Skeletal muscle tissue (tissue), 4 donors: ENCODE results near the gene CHST2. TPM values are rescaled to one million over a fixed set of nuclear protein-coding genes. Genes with fewer than 3 reads are reported as not detected.

Source experiments
- H3K27ac ChIP-seq: one replicate; pipeline ENCODE4 v1.7.0; 2013; ENCODE audit warnings: mild to moderate bottlenecking, low read depth, low read length, inconsistent platforms
- H3K27me3 ChIP-seq, 3 donors: one replicate each; pipeline ENCODE4 v1.7.0; 2013; ENCODE audit warnings: low read length in 3 of 3; ENCODE audit not compliant: control insufficient read depth in 3 of 3, insufficient read depth in 3 of 3
- H3K36me3 ChIP-seq, 3 donors: one replicate each; pipeline ENCODE4 v1.7.0; 2013; ENCODE audit warnings: low read length in 3 of 3; ENCODE audit not compliant: control insufficient read depth in 3 of 3, insufficient read depth in 3 of 3
- H3K4me1 ChIP-seq, 3 donors: one replicate each; pipeline ENCODE4 v1.7.0; 2013; ENCODE audit warnings: low read length in 3 of 3, mild to moderate bottlenecking in 3 of 3; ENCODE audit not compliant: control insufficient read depth in 3 of 3, insufficient read depth in 3 of 3
- H3K4me3 ChIP-seq, 3 donors: one replicate each; pipeline ENCODE4 v1.7.0; 2013; ENCODE audit warnings: low read length in 3 of 3
- H3K9ac ChIP-seq, 3 donors: one replicate each; pipeline ENCODE4 v1.7.0; 2013; ENCODE audit warnings: low read length in 3 of 3, mild to moderate bottlenecking in 3 of 3, moderate library complexity in 2 of 3, low read depth in 1 of 3
- H3K9me3 ChIP-seq, 3 donors: one replicate each; pipeline ENCODE4 v1.7.0; 2013; ENCODE audit warnings: low read length in 3 of 3; ENCODE audit not compliant: control insufficient read depth in 3 of 3
- total RNA-seq: library from RNA; depleted of rRNA; stranded (reverse); fragments of >200 nt; gene quantifications from one replicate; pipeline ENCODE4 v1.2.3, GENCODE V29; 2014
- donor health status: Osteomylitis.

CHST2 gene
- total RNA-seq, 1 donor from 2014 or later = 6.8 TPM

GRCh38 chr3:143128227-143128955 lies 8.8 kb downstream of the CHST2 start:
- Histone ChIP-seq H3K27ac (no peak overlapping the region), H3K27me3 (no peaks in the 10 kb centered on the region), H3K36me3 (no peaks in the 10 kb centered on the region), H3K4me3 (no peak overlapping the region), H3K9ac (no peak overlapping the region), H3K4me1 (no peaks in the 10 kb centered on the region), H3K9me3 (no peaks in the 10 kb centered on the region)

- no peak overlapping the region for H3K9ac ChIP-seq
- no peaks in the 10 kb centered on the region for H3K36me3 ChIP-seq
- H3K27ac ChIP-seq = no peak overlapping the region
- H3K9me3 ChIP-seq = no peaks in the 10 kb centered on the region
- no peaks in the 10 kb centered on the region for H3K27me3 ChIP-seq
- no peak overlapping the region for H3K4me3 ChIP-seq
- no peaks in the 10 kb centered on the region for H3K4me1 ChIP-seq
Observed at GRCh38 chr3:143132246-143132980, 12.8 kb downstream of the CHST2 start.

GRCh38 chr3:143134471-143134870 lies 14.9 kb downstream of the CHST2 start:
- H3K4me1 ChIP-seq = peaks cover 0 to 2% (median 0%) of the 10 kb centered on the region in 3 donors
- H3K9me3 ChIP-seq = no peaks in the 10 kb centered on the region
- H3K9ac ChIP-seq = no peak overlapping the region
- no peak overlapping the region for H3K27ac ChIP-seq
- H3K27me3 ChIP-seq = no peaks in the 10 kb centered on the region
- no peak overlapping the region for H3K4me3 ChIP-seq
- H3K36me3 ChIP-seq = no peaks in the 10 kb centered on the region

GRCh38 chr3:143135150-143135549 lies 15.6 kb downstream of the CHST2 start:
- no peak overlapping the region for H3K27ac ChIP-seq
- no peak overlapping the region for H3K9ac ChIP-seq

GRCh38 chr3:143137435-143138036 lies 18.0 kb downstream of the CHST2 start:
- no peak overlapping the region for H3K27ac ChIP-seq
- no peaks in the 10 kb centered on the region for H3K36me3 ChIP-seq
- no peak overlapping the region for H3K9ac ChIP-seq
- peaks cover 0 to 2% (median 0%) of the 10 kb centered on the region in 3 donors for H3K4me1 ChIP-seq
- H3K4me3 ChIP-seq = no peak overlapping the region
- H3K9me3 ChIP-seq = no peaks in the 10 kb centered on the region
- H3K27me3 ChIP-seq = no peaks in the 10 kb centered on the region

More at GRCh38 chr3:143135150-143135549, 15.6 kb downstream of the CHST2 start:
- no peak overlapping the region for H3K4me3 ChIP-seq
- H3K4me1 ChIP-seq = peaks cover 0 to 2% (median 0%) of the 10 kb centered on the region in 3 donors
- no peaks in the 10 kb centered on the region for H3K9me3 ChIP-seq
- H3K36me3 ChIP-seq = no peaks in the 10 kb centered on the region
- no peaks in the 10 kb centered on the region for H3K27me3 ChIP-seq

GRCh38 chr3:143138953-143139352 lies 19.4 kb downstream of the CHST2 start:
- H3K36me3 ChIP-seq = no peaks in the 10 kb centered on the region
- peaks cover 0 to 2% (median 0%) of the 10 kb centered on the region in 3 donors for H3K4me1 ChIP-seq
- no peak overlapping the region for H3K4me3 ChIP-seq
- no peaks in the 10 kb centered on the region for H3K27me3 ChIP-seq
- H3K9ac ChIP-seq = no peak overlapping the region
- no peak overlapping the region for H3K27ac ChIP-seq
- H3K9me3 ChIP-seq = no peaks in the 10 kb centered on the region

GRCh38 chr3:143139762-143140161 lies 20.2 kb downstream of the CHST2 start:
- Histone ChIP-seq H3K4me3 (no peak overlapping the region), H3K4me1 (peaks cover 0 to 2% (median 0%) of the 10 kb centered on the region in 3 donors), H3K27me3 (peaks cover 0 to under 1% (median 0%) of the 10 kb centered on the region in 3 donors), H3K9me3 (no peaks in the 10 kb centered on the region), H3K9ac (no peak overlapping the region), H3K27ac (no peak overlapping the region), H3K36me3 (no peaks in the 10 kb centered on the region)

- Histone ChIP-seq H3K4me1 (peaks cover 0 to 2% (median 0%) of the 10 kb centered on the region in 3 donors), H3K27ac (no peak overlapping the region), H3K27me3 (peaks cover 0 to 3% (median 0%) of the 10 kb centered on the region in 3 donors), H3K9ac (no peak overlapping the region), H3K4me3 (no peak overlapping the region), H3K9me3 (no peaks in the 10 kb centered on the region), H3K36me3 (no peaks in the 10 kb centered on the region)
Observed at GRCh38 chr3:143140550-143140949, 21.0 kb downstream of the CHST2 start.

- Histone ChIP-seq H3K9ac (no peak overlapping the region), H3K27ac (no peak overlapping the region), H3K27me3 (peaks cover 0 to 3% (median 0%) of the 10 kb centered on the region in 3 donors), H3K4me1 (peaks cover 0 to 2% (median 0%) of the 10 kb centered on the region in 3 donors), H3K4me3 (no peak overlapping the region), H3K36me3 (no peaks in the 10 kb centered on the region), H3K9me3 (no peaks in the 10 kb centered on the region)
Observed at GRCh38 chr3:143142354-143142753, 22.8 kb downstream of the CHST2 start.

- Histone ChIP-seq H3K4me1 (no peaks in the 10 kb centered on the region), H3K9me3 (no peaks in the 10 kb centered on the region), H3K36me3 (no peaks in the 10 kb centered on the region), H3K27ac (no peak overlapping the region), H3K9ac (no peak overlapping the region), H3K27me3 (peaks cover 0 to 3% (median 0%) of the 10 kb centered on the region in 3 donors), H3K4me3 (no peak overlapping the region)
Observed at GRCh38 chr3:143145906-143146305, 26.3 kb downstream of the CHST2 start.
